Effector CD4-positive, alpha-beta T cell (primary cell): ENCODE measurements around the gene PLEKHA7.
"Not testable (repeated sequence)": the region's sequence is repeated elsewhere in the genome, so short reads cannot be mapped to it uniquely, and the experiment has no call there.

Experiments used
- DNase-seq: peaks from one replicate; pipeline ENCODE4 v3.0.0-alpha.2; 2020

PLEKHA7 gene

GRCh38 chr11:16936643-16937042 lies 77.6 kb downstream of the PLEKHA7 start:
- DNase-seq: no peak

- DNase-seq: no peak
These were observed 78.5 kb downstream of the PLEKHA7 start for GRCh38 chr11:16935518-16936302.

- no peak for DNase-seq
These were observed 80.2 kb downstream of the PLEKHA7 start for GRCh38 chr11:16933756-16934603.

- DNase-seq: no peak
These were observed 80.9 kb downstream of the PLEKHA7 start for GRCh38 chr11:16933291-16933690.

- DNase-seq: no peak
These were observed 86.2 kb downstream of the PLEKHA7 start for GRCh38 chr11:16928044-16928443.

GRCh38 chr11:16926883-16927626 lies 87.2 kb downstream of the PLEKHA7 start:
- DNase-seq: no peak

- DNase-seq: no peak
These were observed 88.6 kb downstream of the PLEKHA7 start for GRCh38 chr11:16925561-16926065.

GRCh38 chr11:16924826-16925560 lies 89.2 kb downstream of the PLEKHA7 start:
- no peak for DNase-seq

- DNase-seq: no peak
These were observed 89.8 kb downstream of the PLEKHA7 start for GRCh38 chr11:16924462-16924825.

GRCh38 chr11:16923987-16924386 lies 90.2 kb downstream of the PLEKHA7 start:
- DNase-seq: no peak

GRCh38 chr11:16921668-16922067 lies 92.5 kb downstream of the PLEKHA7 start:
- no peak for DNase-seq

GRCh38 chr11:16921019-16921418 lies 93.2 kb downstream of the PLEKHA7 start:
- DNase-seq: no peak

GRCh38 chr11:16920559-16920958 lies 93.7 kb downstream of the PLEKHA7 start:
- no peak for DNase-seq

GRCh38 chr11:16918543-16919182 lies 95.6 kb downstream of the PLEKHA7 start:
- not testable (repeated sequence) for DNase-seq

- DNase-seq: no peak
These were observed 96.3 kb downstream of the PLEKHA7 start for GRCh38 chr11:16917941-16918340.

- DNase-seq: no peak
These were observed 101.5 kb downstream of the PLEKHA7 start for GRCh38 chr11:16912692-16913111.

GRCh38 chr11:16911658-16912057 lies 102.6 kb downstream of the PLEKHA7 start:
- no peak for DNase-seq

- no peak for DNase-seq
These were observed 103.0 kb downstream of the PLEKHA7 start for GRCh38 chr11:16911186-16911585.

GRCh38 chr11:16909359-16910035 lies 104.7 kb downstream of the PLEKHA7 start:
- DNase-seq: no peak

- DNase-seq: no peak
These were observed 108.8 kb downstream of the PLEKHA7 start for GRCh38 chr11:16905375-16905774.

- not testable (repeated sequence) for DNase-seq
These were observed 109.5 kb downstream of the PLEKHA7 start for GRCh38 chr11:16904761-16905160.
